Astrocyte (in vitro differentiated cells and primary cell): Measurements from ENCODE around the gene TBC1D5. TPM values are rescaled to one million over a fixed set of nuclear protein-coding genes. Genes with fewer than 3 reads are reported as not detected.

Source experiments
- DNase-seq: peaks from one replicate; pipeline ENCODE4 v3.0.0-alpha.2; 2010; ENCODE audit warnings: low read depth
- FAIRE-seq: peaks from 2 replicates; lab custom pipeline; 2011; peaks lifted over from hg19 to GRCh38; lab: Jason Lieb, UNC
- H2AFZ ChIP-seq: 2 replicates; pipeline ENCODE4 v1.6.0; 2012; ENCODE audit warnings: low read depth, low read length, inconsistent platforms
- H3K27ac ChIP-seq: 2 replicates; pipeline ENCODE4 v1.5.1; 2011; ENCODE audit warnings: low read depth, low read length, inconsistent platforms
- H3K27me3 ChIP-seq: 2 replicates; pipeline ENCODE4 v1.6.0; 2011; ENCODE audit warnings: low read length, inconsistent platforms; ENCODE audit not compliant: insufficient read depth
- H3K36me3 ChIP-seq: 2 replicates; pipeline ENCODE4 v1.5.1; 2011; ENCODE audit warnings: low read length, inconsistent platforms; ENCODE audit not compliant: insufficient read depth
- H3K4me1 ChIP-seq: 2 replicates; pipeline ENCODE4 v1.5.1; 2011; ENCODE audit warnings: low read length, inconsistent platforms; ENCODE audit not compliant: insufficient read depth
- H3K4me2 ChIP-seq: 2 replicates; pipeline ENCODE4 v1.6.0; 2012; ENCODE audit warnings: low read length, inconsistent platforms
- H3K4me3 ChIP-seq: 2 replicates; pipeline ENCODE4 v1.5.1; 2011; ENCODE audit warnings: low read depth, mild to moderate bottlenecking, low read length, inconsistent platforms; ENCODE audit not compliant: insufficient read depth
- H3K79me2 ChIP-seq: 2 replicates; pipeline ENCODE4 v1.6.0; 2012; ENCODE audit warnings: mild to moderate bottlenecking, low read length, inconsistent platforms; ENCODE audit not compliant: insufficient read depth
- H3K9ac ChIP-seq: 2 replicates; pipeline ENCODE4 v1.6.0; 2012; ENCODE audit warnings: mild to moderate bottlenecking, low read length, inconsistent platforms
- H3K9me3 ChIP-seq: 2 replicates; pipeline ENCODE4 v1.5.1; 2012; ENCODE audit warnings: low read depth, mild to moderate bottlenecking, low read length, inconsistent platforms; ENCODE audit not compliant: insufficient read depth
- H4K20me1 ChIP-seq: 2 replicates; pipeline ENCODE4 v1.6.0; 2012; ENCODE audit warnings: low read length, inconsistent platforms; ENCODE audit not compliant: insufficient read depth
- H3K27ac Mint-ChIP-seq: one replicate; pipeline ENCODE4 v1.8.0; 2021; ENCODE audit warnings: mild to moderate bottlenecking, mixed read lengths; ENCODE audit not compliant: unreplicated experiment
- H3K27me3 Mint-ChIP-seq: one replicate; pipeline ENCODE4 v1.8.0; 2021; ENCODE audit warnings: low read depth, mixed read lengths; ENCODE audit not compliant: unreplicated experiment
- H3K36me3 Mint-ChIP-seq: one replicate; pipeline ENCODE4 v1.8.0; 2021; ENCODE audit warnings: low read depth, mixed read lengths; ENCODE audit not compliant: unreplicated experiment
- H3K4me1 Mint-ChIP-seq: one replicate; pipeline ENCODE4 v1.8.0; 2021; ENCODE audit warnings: low read depth, mixed read lengths; ENCODE audit not compliant: unreplicated experiment
- H3K4me3 Mint-ChIP-seq: one replicate; pipeline ENCODE4 v1.8.0; 2021; ENCODE audit warnings: mild to moderate bottlenecking, moderate library complexity, mixed read lengths; ENCODE audit not compliant: unreplicated experiment
- H3K9me3 Mint-ChIP-seq: one replicate; pipeline ENCODE4 v1.8.0; 2021; ENCODE audit warnings: mild to moderate bottlenecking, mixed read lengths; ENCODE audit not compliant: unreplicated experiment
- CTCF ChIP-seq: IDR thresholded peaks from 2 replicates; pipeline ENCODE4 v1.5.1; 2011; ENCODE audit warnings: low read depth, mild to moderate bottlenecking, inconsistent platforms, low read length, moderate library complexity; ENCODE audit not compliant: insufficient read depth
- EZH2 ChIP-seq: IDR thresholded peaks from 2 replicates; pipeline ENCODE4 v1.6.1; 2012; ENCODE audit warnings: mild to moderate bottlenecking, low read length, inconsistent platforms; ENCODE audit not compliant: insufficient read depth
- total RNA-seq: library from RNA; stranded (reverse); gene quantifications from 2 replicates; pipeline ENCODE4 v1.2.1, GENCODE V29; 2021

The TBC1D5 gene
- total RNA-seq, 1 donor from 2014 or later = 23.0 TPM

GRCh38 chr3:17602126-17602525, 140.3 kb downstream of the TBC1D5 start:
- Mint-ChIP-seq H3K4me3 (no peak overlapping the region), H3K9me3 (peaks cover 2% of the 10 kb centered on the region), H3K36me3 (no peaks in the 10 kb centered on the region), H3K4me1 (peaks cover 6% of the 10 kb centered on the region), H3K27ac (peak overlapping the region; percentile 10), H3K27me3 (no peaks in the 10 kb centered on the region)
- H3K4me1 ChIP-seq = peaks cover 9% of the 10 kb centered on the region
- no peak overlapping the region for H3K27ac ChIP-seq
- DNase-seq (peak; percentile 57), FAIRE-seq (no peak)
- H3K36me3 ChIP-seq = no peaks in the 10 kb centered on the region
- no peaks in the 10 kb centered on the region for H3K79me2 ChIP-seq
- no peak overlapping the region for H2AFZ ChIP-seq
- H3K4me2 ChIP-seq = peak overlapping the region; percentile 27
- TF ChIP-seq EZH2 (no peak), CTCF (no peak)
- H3K4me3 ChIP-seq = no peak overlapping the region
- no peak overlapping the region for H3K9ac ChIP-seq
- no peaks in the 10 kb centered on the region for H3K27me3 ChIP-seq
- H4K20me1 ChIP-seq = peaks cover 11% of the 10 kb centered on the region
- no peaks in the 10 kb centered on the region for H3K9me3 ChIP-seq

DNA sequence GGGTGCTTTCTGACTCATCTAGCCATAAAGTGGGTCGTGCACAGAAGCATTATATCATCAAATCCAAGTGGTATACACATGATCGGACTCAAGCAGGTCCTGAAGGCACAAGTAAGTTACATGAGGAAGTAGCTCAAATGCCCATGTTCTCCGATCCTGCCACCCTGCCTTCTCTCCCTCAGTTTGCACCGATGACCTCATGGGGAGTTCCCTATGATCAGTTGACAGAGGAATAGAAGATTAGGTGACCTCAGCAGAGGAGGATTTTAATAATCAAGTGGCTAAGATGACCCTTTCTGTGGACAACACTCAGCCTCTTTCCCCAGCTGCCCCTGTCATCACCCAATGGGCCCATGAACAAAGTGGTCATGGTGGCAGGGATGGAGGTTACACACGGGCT, 149.5 kb downstream of the TBC1D5 start:
- H3K27ac Mint-ChIP-seq = no peak overlapping the region
- H3K27me3 Mint-ChIP-seq = no peaks in the 10 kb centered on the region
- no peak overlapping the region for H3K4me3 Mint-ChIP-seq
- peaks cover 6% of the 10 kb centered on the region for H3K9me3 ChIP-seq
- H3K4me1 ChIP-seq = no peaks in the 10 kb centered on the region
- H3K4me1 Mint-ChIP-seq = no peaks in the 10 kb centered on the region
- H3K36me3 Mint-ChIP-seq = peaks cover 8% of the 10 kb centered on the region
- no peaks in the 10 kb centered on the region for H3K36me3 ChIP-seq
- no peak overlapping the region for H3K4me2 ChIP-seq
- H2AFZ ChIP-seq = no peak overlapping the region
- no peak for FAIRE-seq
- no peak overlapping the region for H3K27ac ChIP-seq
- H4K20me1 ChIP-seq = no peaks in the 10 kb centered on the region
- H3K9me3 Mint-ChIP-seq = peaks cover 10% of the 10 kb centered on the region
- no peak for DNase-seq
- no peaks in the 10 kb centered on the region for H3K79me2 ChIP-seq
- H3K4me3 ChIP-seq = no peak overlapping the region
- TF ChIP-seq CTCF = no peak
- no peaks in the 10 kb centered on the region for H3K27me3 ChIP-seq
- H3K9ac ChIP-seq = no peak overlapping the region

DNA sequence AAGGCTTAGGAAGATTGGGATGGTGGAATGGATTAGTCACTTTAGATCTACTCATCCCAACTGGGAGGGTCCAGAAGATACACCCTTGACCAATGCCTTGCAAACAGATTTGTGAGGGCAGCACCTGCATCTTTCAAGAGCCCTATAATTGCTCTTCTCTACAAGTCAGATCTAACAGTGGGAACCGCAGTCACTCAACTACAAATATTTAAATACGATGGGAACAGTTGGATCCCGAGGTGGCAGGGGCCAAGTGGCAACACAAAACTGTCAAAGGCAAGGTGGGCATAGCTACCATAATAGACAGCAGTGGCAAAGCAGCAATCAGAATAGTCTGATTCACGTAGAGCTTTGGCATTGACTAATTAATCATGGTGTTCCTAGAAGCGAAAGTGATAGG, 152.0 kb downstream of the TBC1D5 start:
- no peaks in the 10 kb centered on the region for H4K20me1 ChIP-seq
- Mint-ChIP-seq H3K36me3 (peaks cover 8% of the 10 kb centered on the region), H3K4me1 (peaks cover 4% of the 10 kb centered on the region), H3K27me3 (no peaks in the 10 kb centered on the region), H3K27ac (no peak overlapping the region), H3K9me3 (peaks cover 10% of the 10 kb centered on the region), H3K4me3 (no peak overlapping the region)
- no peaks in the 10 kb centered on the region for H3K36me3 ChIP-seq
- H3K79me2 ChIP-seq = no peaks in the 10 kb centered on the region
- DNase-seq (no peak), FAIRE-seq (no peak)
- H2AFZ ChIP-seq = no peak overlapping the region
- H3K4me1 ChIP-seq = no peaks in the 10 kb centered on the region
- H3K9me3 ChIP-seq = peaks cover 6% of the 10 kb centered on the region
- no peaks in the 10 kb centered on the region for H3K27me3 ChIP-seq
- H3K4me2 ChIP-seq = no peak overlapping the region
- no peak overlapping the region for H3K9ac ChIP-seq
- no peak overlapping the region for H3K27ac ChIP-seq
- no peak overlapping the region for H3K4me3 ChIP-seq
- TF ChIP-seq EZH2 (no peak), CTCF (no peak)
